Thyroid gland (tissue), 4 donors: ENCODE measurements around the gene DNAH10. TPM values are rescaled to one million over a fixed set of nuclear protein-coding genes. Genes with fewer than 3 reads are reported as not detected.
A peak's percentile ranks its signal among the peaks of the same experiment; 100 is the strongest.

Source experiments
- DNase-seq, 2 donors: peaks; one replicate each; pipeline ENCODE4 v3.0.0-alpha.2; 2019
- H3K27ac ChIP-seq, 3 donors: fragments of 200-600 bp; sonication (generic); 1 replicate in 2 of 3; 2 replicates in 1 of 3; pipeline ENCODE4 v1.5.1; 2016 to 2019; ENCODE audit warnings: mild to moderate bottlenecking in 1 of 3, moderate library complexity in 1 of 3
- H3K27me3 ChIP-seq: fragments of 200-600 bp; sonication (generic); one replicate; pipeline ENCODE4 v1.5.1; 2019
- H3K36me3 ChIP-seq, 2 donors: fragments of 200-600 bp; sonication (generic); one replicate each; pipeline ENCODE4 v1.5.1; 2016 to 2019
- H3K4me1 ChIP-seq, 2 donors: fragments of 200-600 bp; sonication (generic); one replicate each; pipeline ENCODE4 v1.5.1; 2017 to 2019
- H3K4me3 ChIP-seq, 3 donors: fragments of 200-600 bp; sonication (generic); replicated peaks in 1 of 3; 1 replicate in 2 of 3; 2 replicates in 1 of 3; pipeline ENCODE4 v1.5.1; 2016; ENCODE audit warnings: mild to moderate bottlenecking in 1 of 3
- H3K9me3 ChIP-seq: fragments of 200-600 bp; sonication (generic); one replicate; pipeline ENCODE4 v1.5.1; 2017
- CTCF ChIP-seq, 6 experiments: fragments of 200-600 bp in 3 of 6; fragments of 450-650 bp in 3 of 6; sonication (generic) in 3 of 6; IDR thresholded peaks; one replicate each; pipeline ENCODE4 v1.5.1; 2016 to 2019; ENCODE audit warnings: antibody characterized with exemption in 6 of 6, mild to moderate bottlenecking in 2 of 6, inconsistent platforms in 1 of 6, moderate library complexity in 1 of 6
- POLR2A ChIP-seq, 2 donors: fragments of 450-650 bp; IDR thresholded peaks; one replicate each; pipeline ENCODE4 v1.6.1; 2017; ENCODE audit warnings: antibody characterized with exemption in 2 of 2, mild to moderate bottlenecking in 2 of 2, moderate library complexity in 1 of 2
- WGBS, 2 donors: methylation state at CpG; one replicate each; pipeline ENCODE4 v1.1.5; 2017; 5-methylcytosine and 5-hydroxymethylcytosine counted together
- intact Hi-C: fragments of 100-400 bp; cut with DNase I; formaldehyde crosslinking; loops from one replicate; pipeline ENCODE4 v1.15.1; 2023
- total RNA-seq, 4 donors: library from RNA; depleted of rRNA; stranded (reverse); fragments of >200 nt; gene quantifications; one replicate each; pipeline ENCODE4 v1.2.3, GENCODE V29; 2016

The DNAH10 gene
- total RNA-seq, 4 donors from 2014 or later: 0.10 to 0.33 (median 0.27) TPM; not detected in 1

GRCh38 chr12:123963821-123964220 lies 201.7 kb downstream of the DNAH10 start:
- no peak for DNase-seq

DNA sequence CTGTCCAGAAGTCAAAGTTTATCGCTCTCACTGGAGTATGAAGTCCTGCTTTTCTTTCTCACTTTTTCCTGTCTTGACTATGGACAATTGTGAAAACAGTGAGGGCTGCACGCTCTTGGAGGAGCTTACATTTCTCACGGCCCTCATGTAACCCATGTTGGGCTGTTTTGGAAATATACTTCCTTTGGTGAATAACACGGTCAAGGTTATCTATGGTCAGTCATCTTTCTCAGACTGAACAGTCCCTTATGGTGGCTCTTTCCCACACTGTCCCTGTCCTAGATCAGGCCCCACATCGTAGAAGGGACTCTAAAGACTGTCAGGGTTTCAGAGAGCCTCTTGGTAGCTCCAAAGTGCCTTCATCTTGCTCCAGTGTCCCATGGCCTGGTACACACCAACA lies 203.3 kb downstream of the DNAH10 start:
- Histone ChIP-seq H3K27me3 (no peaks in the 10 kb centered on the region), H3K9me3 (no peaks in the 10 kb centered on the region), H3K27ac (no peak overlapping the region), H3K36me3 (no peaks in the 10 kb centered on the region), H3K4me1 (peaks cover 0 to 10% of the 10 kb centered on the region in 2 donors), H3K4me3 (no peak overlapping the region)
- DNase-seq: no peak
- TF ChIP-seq POLR2A (IDR thresholded peaks at IDR 0.05) (no peak), CTCF (IDR thresholded peaks at IDR 0.05) (no peak)
- 66 to 75% methylated on average over 5 of the region's 5 CpGs for WGBS, 2 donors
- intact Hi-C loops: no loop called here

More at GRCh38 chr12:123963821-123964220, 201.7 kb downstream of the DNAH10 start:
- peaks cover 0 to 9% of the 10 kb centered on the region in 2 donors for H3K4me1 ChIP-seq
- no peaks in the 10 kb centered on the region for H3K36me3 ChIP-seq
- WGBS, 2 donors: 97 to 98% methylated on average over 4 of the region's 4 CpGs
- no peak overlapping the region for H3K4me3 ChIP-seq
- no peak for TF ChIP-seq POLR2A (IDR thresholded peaks at IDR 0.05)
- TF ChIP-seq CTCF (IDR thresholded peaks at IDR 0.05): no peak
- H3K27me3 ChIP-seq: no peaks in the 10 kb centered on the region
- intact Hi-C loops: no loop called here
- no peaks in the 10 kb centered on the region for H3K9me3 ChIP-seq
- H3K27ac ChIP-seq: no peak overlapping the region

GRCh38 chr12:123966596-123966995 lies 204.5 kb downstream of the DNAH10 start:
- H3K27me3 ChIP-seq: no peaks in the 10 kb centered on the region
- no peaks in the 10 kb centered on the region for H3K9me3 ChIP-seq
- WGBS, 2 donors: 80 to 83% methylated on average over 3 of the region's 3 CpGs
- intact Hi-C loops: no loop called here
- H3K4me3 ChIP-seq: no peak overlapping the region
- peaks cover 0 to 10% of the 10 kb centered on the region in 2 donors for H3K4me1 ChIP-seq
- DNase-seq: no peak
- no peak for TF ChIP-seq CTCF (IDR thresholded peaks at IDR 0.05)
- TF ChIP-seq POLR2A (IDR thresholded peaks at IDR 0.05): no peak
- no peaks in the 10 kb centered on the region for H3K36me3 ChIP-seq
- no peak overlapping the region for H3K27ac ChIP-seq

DNA sequence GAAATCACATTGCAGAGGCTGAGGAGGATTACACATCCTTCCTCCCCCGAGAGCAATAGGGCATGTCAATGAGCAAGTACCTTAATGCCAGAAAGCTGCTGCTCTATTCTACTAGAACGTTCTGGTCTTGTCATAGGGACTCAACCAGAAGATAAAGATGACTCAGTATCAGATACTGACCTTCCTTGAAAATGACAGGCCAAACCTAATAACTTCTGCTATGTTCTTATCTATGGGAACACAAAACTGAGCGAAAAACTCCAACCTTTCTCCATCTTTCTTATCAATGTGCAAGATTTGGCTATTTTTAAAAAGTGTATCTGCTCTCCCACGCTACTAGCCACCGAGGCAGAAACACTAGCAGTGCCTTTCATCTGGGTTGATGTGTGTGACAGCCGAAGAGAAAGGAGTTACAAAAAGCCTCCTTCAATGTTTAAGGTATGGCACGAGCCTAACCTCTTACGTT lies 205.1 kb downstream of the DNAH10 start:
- no peaks in the 10 kb centered on the region for H3K36me3 ChIP-seq

GRCh38 chr12:123971449-123971769 lies 209.3 kb downstream of the DNAH10 start:
- WGBS, 2 donors: 27 to 28% methylated on average over 10 of the region's 10 CpGs
- intact Hi-C loops: no loop called here
- no peak for DNase-seq
- Histone ChIP-seq H3K27ac (peak overlapping the region; percentile 68 to 97 (median 93)), H3K36me3 (peaks cover 0 to 4% of the 10 kb centered on the region in 2 donors), H3K9me3 (no peaks in the 10 kb centered on the region), H3K27me3 (no peaks in the 10 kb centered on the region), H3K4me3 (peak overlapping the region; percentile 56 to 94 (median 71)), H3K4me1 (peaks cover 14 to 16% of the 10 kb centered on the region in 2 donors)
- TF ChIP-seq CTCF (IDR thresholded peaks at IDR 0.05) (no peak), POLR2A (IDR thresholded peaks at IDR 0.05) (no peak)

More for the DNA sequence above, 205.1 kb downstream of the DNAH10 start:
- Histone ChIP-seq H3K27me3 (no peaks in the 10 kb centered on the region), H3K27ac (no peak overlapping the region), H3K9me3 (no peaks in the 10 kb centered on the region), H3K4me1 (peaks cover 0 to 10% of the 10 kb centered on the region in 2 donors), H3K4me3 (no peak overlapping the region)
- intact Hi-C loops: no loop called here
- TF ChIP-seq POLR2A (IDR thresholded peaks at IDR 0.05): no peak
- TF ChIP-seq CTCF (IDR thresholded peaks at IDR 0.05): no peak
- no peak for DNase-seq
- 90 to 94% methylated on average over 8 of the region's 8 CpGs for WGBS, 2 donors
